Stimulated activated CD8-positive, alpha-beta memory T cell treated with anti-CD3 and anti-CD28 coated beads, Interleukin-15, amount 100 ng/mL, for 1 hour (primary cell): ENCODE measurements around the gene CERKL.

Source experiments
- DNase-seq: peaks from one replicate; pipeline ENCODE4 v3.0.0-alpha.2; 2020; ENCODE audit warnings: low read depth

CERKL gene

DNA sequence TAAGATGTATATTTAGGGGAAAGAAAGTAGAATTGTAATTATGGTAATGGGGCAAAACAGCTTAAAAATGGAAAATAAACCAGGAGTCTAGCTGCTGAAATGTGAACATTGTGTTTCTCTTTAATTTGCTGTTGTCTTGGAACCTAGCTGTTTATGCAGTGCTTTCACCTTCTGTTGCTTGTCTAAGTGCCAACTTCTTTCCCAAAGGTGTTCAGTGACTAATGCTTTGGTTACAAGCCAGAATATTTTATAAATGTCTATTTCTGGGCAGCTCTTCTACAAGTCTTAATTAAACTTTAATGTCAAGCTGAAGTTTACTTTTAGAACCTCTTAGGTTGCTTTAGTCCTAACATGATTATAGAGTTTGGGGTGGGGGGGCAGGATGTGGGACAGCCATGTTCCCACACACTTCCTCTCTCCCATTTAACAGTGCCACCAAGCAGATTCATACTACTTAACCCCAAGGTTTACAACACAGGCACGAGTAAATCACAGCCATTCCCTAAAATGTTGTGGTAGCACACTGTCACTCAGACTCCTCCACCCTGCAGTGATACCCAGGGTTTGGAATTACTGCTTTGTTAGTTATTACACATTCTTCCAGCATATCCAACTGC, 139.1 kb downstream of the CERKL start:
- DNase-seq, result no peak

DNA sequence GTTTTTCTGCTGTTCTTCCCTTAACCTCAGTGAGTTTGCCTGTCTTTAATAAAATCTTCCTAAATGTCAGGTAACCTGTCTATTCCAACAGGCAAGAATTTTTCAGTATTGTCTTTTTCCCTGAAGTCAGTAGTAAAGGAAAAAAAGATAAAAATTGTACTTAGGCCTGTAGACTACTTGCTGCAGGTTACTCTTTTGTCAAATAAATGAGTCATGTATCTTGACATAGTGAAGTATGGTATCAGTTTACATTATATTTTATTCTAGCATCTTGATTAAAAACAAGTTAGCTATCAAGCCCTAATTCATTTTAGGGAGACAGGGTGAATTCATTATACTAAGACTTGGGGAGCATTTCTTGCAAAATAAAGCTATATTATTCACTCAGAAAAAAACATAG, 139.9 kb downstream of the CERKL start:
- DNase-seq, result no peak

DNA sequence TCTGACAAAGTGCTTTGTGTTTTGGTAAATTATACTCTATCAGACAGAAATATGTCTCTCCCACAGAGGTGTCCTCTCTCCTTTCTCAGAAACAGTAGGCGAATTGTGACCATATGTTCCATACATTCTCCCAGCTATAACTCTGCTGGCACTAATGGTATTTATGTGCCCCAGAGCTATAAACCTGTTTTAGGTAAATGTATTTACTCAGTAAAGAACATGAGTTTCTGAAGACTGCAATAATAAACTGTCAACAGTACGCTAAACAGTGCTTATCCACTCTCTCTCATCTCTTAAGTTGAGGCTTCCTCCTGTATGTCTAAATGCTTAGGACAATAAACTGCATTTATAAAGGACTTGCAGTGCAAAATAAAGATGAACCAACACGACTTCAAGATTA, 141.2 kb downstream of the CERKL start:
- DNase-seq, result no peak

GRCh38 chr2:181500201-181500600, 156.7 kb downstream of the CERKL start:
- no peak for DNase-seq

DNA sequence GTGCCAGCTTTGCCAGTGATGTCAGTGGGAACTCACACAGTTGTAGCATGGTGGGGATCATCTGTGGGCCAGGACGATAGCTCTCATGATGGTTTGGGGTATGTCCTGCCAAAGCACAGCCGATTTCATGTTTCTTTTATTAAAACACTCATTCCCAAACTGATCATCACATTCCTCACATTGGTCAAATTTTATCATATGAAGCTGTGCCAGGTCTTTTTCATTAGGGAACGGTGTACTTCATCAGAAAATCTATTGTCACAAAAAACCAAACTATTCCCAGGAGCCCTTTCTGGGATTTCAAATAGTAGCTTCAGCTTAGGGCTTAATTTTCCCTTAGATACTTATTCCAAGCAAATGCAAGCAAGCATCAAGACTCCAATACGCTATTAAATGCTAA, 157.7 kb downstream of the CERKL start:
- no peak for DNase-seq
